K562 (cell line): Measurements from ENCODE around the gene RALA. TPM values are rescaled to one million over a fixed set of nuclear protein-coding genes. Genes with fewer than 3 reads are reported as not detected.

Experiments
- CCNT2 ChIP-seq: IDR thresholded peaks from 2 replicates; pipeline ENCODE4 v1.6.1; 2011; ENCODE audit warnings: borderline replicate concordance, low read depth, mild to moderate bottlenecking, moderate library complexity, mixed read lengths, low read length; ENCODE audit not compliant: insufficient read length; ENCODE audit errors: extremely low read depth
- KDM4B ChIP-seq, 2 experiments: fragments of 450-650 bp in 1 of 2; sonication (generic) in 1 of 2; IDR thresholded peaks; 2 replicates each; pipeline ENCODE4 v1.6.1; 2016 to 2017; ENCODE audit warnings: borderline replicate concordance in 2 of 2, antibody characterized with exemption in 1 of 2, low read depth in 1 of 2, mild to moderate bottlenecking in 1 of 2
- MEF2A ChIP-seq: IDR thresholded peaks from 2 replicates; pipeline ENCODE4 v1.6.1; 2011; ENCODE audit warnings: low read depth, mild to moderate bottlenecking, low read length, moderate library complexity; ENCODE audit not compliant: control insufficient read depth
- NCOR1 ChIP-seq: fragments of 450-650 bp; IDR thresholded peaks from 2 replicates; pipeline ENCODE4 v1.6.1; 2016; ENCODE audit warnings: mild to moderate bottlenecking, moderate library complexity
- PHF20 ChIP-seq: fragments of 450-650 bp; IDR thresholded peaks from 2 replicates; pipeline ENCODE4 v1.6.1; 2018; ENCODE audit not compliant: partially characterized antibody
- RFX5 ChIP-seq: IDR thresholded peaks from 2 replicates; pipeline ENCODE4 v1.6.1; 2011; ENCODE audit warnings: low read depth, mild to moderate bottlenecking, improper control_type of control experiment, low read length
- SMARCB1 ChIP-seq: IDR thresholded peaks from 2 replicates; pipeline ENCODE4 v1.6.1; 2011; ENCODE audit warnings: improper control_type of control experiment, low read depth; ENCODE audit not compliant: insufficient read length
- polyA plus RNA-seq, 8 experiments: library from polyadenylated mRNA; depleted of rRNA in 4 of 8; stranded (reverse) in 5 of 8; unstranded in 3 of 8; fragments of >200 nt; fragmentation: Nextera tagmentation in 2 of 8; fragmentation: Illumina TruSeq in 1 of 8; extraction: Ambion mirVana in 2 of 8; extraction: Trizol in 1 of 8; gene quantifications; 2 replicates each; pipeline versions ENCODE4 v1.2.1 to v1.2.3, GENCODE V29; 2011 to 2014; ENCODE audit warnings: inconsistent platforms in 1 of 8, missing spikeins in 1 of 8
- total RNA-seq, 7 experiments: library from RNA; depleted of rRNA in 6 of 7; stranded (reverse); fragments of >200 nt in 6 of 7; fragmentation: Illumina TruSeq in 2 of 7; extraction: Trizol in 2 of 7; gene quantifications; 2 replicates each; pipeline versions ENCODE4 v1.2.1 to v1.2.3, GENCODE V29; 2011 to 2021; ENCODE audit warnings: low replicate concordance in 1 of 7
- TF ChIP-seq, protein P1 (sequence below): fragments of 450-650 bp; IDR thresholded peaks from 2 replicates; pipeline ENCODE4 v1.6.1; 2017; ENCODE audit warnings: antibody characterized with exemption, mild to moderate bottlenecking
- TF ChIP-seq, protein P2 (sequence below), 2 experiments: fragments of 450-650 bp; IDR thresholded peaks; 2 replicates each; pipeline ENCODE4 v1.6.1; 2016; ENCODE audit warnings: mild to moderate bottlenecking in 2 of 2, borderline replicate concordance in 1 of 2, low read depth in 1 of 2, moderate library complexity in 1 of 2
- TF ChIP-seq, protein P3 (sequence below): fragments of 250-450 bp; sonication (Bioruptor Pico); IDR thresholded peaks from 2 replicates; pipeline ENCODE4 v1.4.0; 2020; ENCODE audit warnings: borderline replicate concordance
- TF ChIP-seq, protein P4 (sequence below): fragments of 450-650 bp; formaldehyde crosslinking; IDR thresholded peaks from 2 replicates; pipeline ENCODE4 v1.4.0; 2022; ENCODE audit warnings: mild to moderate bottlenecking, moderate library complexity

The RALA gene
- total and polyA plus RNA-seq, 9 of the 15 experiments (the other 6 are each of a cell fraction or from before 2014, with no cell fraction given), result 7.2 to 28.0 (median 25.7) TPM

DNA sequence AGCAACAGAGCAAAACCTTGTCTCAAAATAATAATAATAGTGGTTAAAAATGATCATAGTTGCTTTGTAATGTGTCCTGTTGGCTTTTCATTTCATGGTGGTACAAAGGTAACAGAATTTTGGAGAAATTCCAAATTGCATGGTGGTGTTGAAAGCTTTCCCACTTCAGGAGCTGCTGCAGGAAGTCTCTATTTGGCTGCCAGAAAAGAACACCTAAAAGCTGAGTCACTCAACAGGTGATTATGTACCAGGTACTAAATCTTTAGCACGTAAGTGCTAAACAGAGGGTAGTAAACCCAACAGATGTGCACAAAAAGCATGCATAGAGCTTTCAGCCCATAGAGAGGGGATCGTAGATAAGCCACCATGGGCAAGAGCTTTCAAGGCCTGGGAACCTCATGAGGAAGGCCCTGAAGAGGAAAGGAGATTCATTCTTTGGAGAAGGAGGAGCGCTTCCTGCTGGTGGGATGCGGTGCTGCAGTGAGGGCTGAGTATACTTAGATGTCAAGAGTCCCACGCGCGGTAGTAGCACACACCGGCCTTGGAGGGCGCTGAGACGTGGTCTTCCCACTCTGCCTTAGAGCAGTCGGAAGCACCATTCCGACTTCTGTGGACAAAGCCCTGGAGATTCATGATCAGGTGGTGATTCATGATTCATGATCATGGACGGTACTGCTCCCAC lies 118.7 kb downstream of the RALA start (continued):
- TF ChIP-seq, protein P1, sequence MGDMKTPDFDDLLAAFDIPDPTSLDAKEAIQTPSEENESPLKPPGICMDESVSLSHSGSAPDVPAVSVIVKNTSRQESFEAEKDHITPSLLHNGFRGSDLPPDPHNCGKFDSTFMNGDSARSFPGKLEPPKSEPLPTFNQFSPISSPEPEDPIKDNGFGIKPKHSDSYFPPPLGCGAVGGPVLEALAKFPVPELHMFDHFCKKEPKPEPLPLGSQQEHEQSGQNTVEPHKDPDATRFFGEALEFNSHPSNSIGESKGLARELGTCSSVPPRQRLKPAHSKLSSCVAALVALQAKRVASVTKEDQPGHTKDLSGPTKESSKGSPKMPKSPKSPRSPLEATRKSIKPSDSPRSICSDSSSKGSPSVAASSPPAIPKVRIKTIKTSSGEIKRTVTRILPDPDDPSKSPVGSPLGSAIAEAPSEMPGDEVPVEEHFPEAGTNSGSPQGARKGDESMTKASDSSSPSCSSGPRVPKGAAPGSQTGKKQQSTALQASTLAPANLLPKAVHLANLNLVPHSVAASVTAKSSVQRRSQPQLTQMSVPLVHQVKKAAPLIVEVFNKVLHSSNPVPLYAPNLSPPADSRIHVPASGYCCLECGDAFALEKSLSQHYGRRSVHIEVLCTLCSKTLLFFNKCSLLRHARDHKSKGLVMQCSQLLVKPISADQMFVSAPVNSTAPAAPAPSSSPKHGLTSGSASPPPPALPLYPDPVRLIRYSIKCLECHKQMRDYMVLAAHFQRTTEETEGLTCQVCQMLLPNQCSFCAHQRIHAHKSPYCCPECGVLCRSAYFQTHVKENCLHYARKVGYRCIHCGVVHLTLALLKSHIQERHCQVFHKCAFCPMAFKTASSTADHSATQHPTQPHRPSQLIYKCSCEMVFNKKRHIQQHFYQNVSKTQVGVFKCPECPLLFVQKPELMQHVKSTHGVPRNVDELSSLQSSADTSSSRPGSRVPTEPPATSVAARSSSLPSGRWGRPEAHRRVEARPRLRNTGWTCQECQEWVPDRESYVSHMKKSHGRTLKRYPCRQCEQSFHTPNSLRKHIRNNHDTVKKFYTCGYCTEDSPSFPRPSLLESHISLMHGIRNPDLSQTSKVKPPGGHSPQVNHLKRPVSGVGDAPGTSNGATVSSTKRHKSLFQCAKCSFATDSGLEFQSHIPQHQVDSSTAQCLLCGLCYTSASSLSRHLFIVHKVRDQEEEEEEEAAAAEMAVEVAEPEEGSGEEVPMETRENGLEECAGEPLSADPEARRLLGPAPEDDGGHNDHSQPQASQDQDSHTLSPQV, result no peak
- TF ChIP-seq RFX5 (no peak), KDM4B (IDR thresholded peaks at IDR 0.05; ENCODE audit: borderline replicate concordance in 2 of 2, low read depth in 1 of 2) (no peak), CCNT2 (no peak), NCOR1 (no peak), PHF20 (no peak), MEF2A (no peak), SMARCB1 (no peak)
- TF ChIP-seq, protein P2, sequence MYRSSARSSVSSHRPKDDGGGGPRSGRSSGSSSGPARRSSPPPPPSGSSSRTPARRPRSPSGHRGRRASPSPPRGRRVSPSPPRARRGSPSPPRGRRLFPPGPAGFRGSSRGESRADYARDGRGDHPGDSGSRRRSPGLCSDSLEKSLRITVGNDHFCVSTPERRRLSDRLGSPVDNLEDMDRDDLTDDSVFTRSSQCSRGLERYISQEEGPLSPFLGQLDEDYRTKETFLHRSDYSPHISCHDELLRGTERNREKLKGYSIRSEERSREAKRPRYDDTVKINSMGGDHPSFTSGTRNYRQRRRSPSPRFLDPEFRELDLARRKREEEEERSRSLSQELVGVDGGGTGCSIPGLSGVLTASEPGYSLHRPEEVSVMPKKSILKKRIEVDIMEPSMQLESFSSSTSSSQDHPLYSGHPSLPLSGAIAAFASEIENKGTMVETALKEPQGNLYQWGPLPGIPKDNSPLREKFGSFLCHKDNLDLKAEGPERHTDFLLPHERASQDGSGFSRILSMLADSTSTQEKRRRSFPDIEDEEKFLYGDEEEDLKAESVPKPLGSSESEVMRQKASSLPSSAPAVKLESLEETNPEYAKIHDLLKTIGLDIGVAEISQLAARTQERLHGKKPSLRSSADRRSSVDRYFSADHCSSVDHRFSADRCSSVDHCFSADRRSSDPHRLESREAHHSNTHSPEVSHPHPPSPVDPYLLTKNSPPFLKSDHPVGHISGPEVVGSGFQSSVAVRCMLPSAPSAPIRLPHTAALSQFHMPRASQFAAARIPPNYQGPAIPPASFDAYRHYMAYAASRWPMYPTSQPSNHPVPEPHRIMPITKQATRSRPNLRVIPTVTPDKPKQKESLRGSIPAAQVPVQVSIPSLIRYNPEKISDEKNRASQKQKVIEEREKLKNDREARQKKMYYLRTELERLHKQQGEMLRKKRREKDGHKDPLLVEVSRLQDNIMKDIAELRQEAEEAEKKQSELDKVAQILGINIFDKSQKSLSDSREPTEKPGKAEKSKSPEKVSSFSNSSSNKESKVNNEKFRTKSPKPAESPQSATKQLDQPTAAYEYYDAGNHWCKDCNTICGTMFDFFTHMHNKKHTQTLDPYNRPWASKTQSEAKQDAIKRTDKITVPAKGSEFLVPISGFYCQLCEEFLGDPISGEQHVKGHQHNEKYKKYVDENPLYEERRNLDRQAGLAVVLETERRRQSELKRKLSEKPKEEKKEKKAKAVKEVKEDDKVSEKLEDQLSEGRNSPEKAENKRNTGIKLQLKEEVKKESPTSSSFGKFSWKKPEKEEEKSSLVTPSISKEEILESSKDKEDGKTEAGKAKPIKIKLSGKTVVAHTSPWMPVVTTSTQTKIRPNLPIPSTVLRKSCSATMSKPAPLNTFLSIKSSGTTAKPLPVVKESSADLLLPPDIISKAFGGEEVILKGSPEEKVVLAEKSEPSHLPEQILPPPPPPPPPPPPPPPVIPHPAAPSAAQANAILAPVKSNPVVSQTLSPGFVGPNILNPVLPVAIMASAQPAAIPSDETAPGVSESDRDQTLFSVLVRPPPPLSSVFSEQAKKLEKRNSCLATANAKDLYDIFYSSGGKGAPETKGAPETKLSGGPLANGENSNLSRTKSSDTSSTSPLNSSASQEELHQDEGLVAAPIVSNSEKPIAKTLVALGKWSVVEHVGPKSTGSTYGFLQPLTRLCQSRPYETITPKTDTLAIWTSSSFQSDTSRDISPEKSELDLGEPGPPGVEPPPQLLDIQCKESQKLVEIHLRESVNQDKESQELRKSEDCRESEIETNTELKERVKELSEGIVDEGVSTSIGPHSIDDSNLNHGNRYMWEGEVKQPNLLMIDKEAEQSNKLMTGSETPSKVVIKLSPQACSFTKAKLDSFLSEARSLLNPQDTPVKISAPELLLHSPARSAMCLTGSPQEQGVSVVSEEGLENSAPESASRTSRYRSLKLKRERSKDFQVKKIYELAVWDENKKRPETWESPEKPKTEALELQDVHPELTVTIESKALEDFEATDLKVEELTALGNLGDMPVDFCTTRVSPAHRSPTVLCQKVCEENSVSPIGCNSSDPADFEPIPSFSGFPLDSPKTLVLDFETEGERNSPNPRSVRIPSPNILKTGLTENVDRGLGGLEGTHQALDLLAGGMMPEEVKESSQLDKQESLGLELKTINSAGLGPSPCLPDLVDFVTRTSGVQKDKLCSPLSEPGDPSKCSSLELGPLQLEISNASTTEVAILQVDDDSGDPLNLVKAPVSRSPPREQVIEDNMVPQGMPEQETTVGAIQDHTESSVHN (IDR thresholded peaks at IDR 0.05; ENCODE audit: borderline replicate concordance in 1 of 2, low read depth in 1 of 2), result no peak
- TF ChIP-seq, protein P3, sequence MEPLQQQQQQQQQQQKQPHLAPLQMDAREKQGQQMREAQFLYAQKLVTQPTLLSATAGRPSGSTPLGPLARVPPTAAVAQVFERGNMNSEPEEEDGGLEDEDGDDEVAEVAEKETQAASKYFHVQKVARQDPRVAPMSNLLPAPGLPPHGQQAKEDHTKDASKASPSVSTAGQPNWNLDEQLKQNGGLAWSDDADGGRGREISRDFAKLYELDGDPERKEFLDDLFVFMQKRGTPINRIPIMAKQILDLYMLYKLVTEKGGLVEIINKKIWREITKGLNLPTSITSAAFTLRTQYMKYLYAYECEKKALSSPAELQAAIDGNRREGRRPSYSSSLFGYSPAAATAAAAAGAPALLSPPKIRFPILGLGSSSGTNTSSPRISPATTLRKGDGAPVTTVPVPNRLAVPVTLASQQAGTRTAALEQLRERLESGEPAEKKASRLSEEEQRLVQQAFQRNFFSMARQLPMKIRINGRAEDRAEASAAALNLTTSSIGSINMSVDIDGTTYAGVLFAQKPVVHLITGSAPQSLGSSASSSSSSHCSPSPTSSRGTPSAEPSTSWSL (CRISPR knock-in tag), result no peak
- TF ChIP-seq, protein P4, sequence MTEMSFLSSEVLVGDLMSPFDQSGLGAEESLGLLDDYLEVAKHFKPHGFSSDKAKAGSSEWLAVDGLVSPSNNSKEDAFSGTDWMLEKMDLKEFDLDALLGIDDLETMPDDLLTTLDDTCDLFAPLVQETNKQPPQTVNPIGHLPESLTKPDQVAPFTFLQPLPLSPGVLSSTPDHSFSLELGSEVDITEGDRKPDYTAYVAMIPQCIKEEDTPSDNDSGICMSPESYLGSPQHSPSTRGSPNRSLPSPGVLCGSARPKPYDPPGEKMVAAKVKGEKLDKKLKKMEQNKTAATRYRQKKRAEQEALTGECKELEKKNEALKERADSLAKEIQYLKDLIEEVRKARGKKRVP (CRISPR knock-in tag), result no peak
